Neural crest cell (in vitro differentiated cells): ENCODE measurements around the gene MARCHF2. TPM values are rescaled to one million over a fixed set of nuclear protein-coding genes. Genes with fewer than 3 reads are reported as not detected.
A peak's percentile ranks its signal among the peaks of the same experiment; 100 is the strongest.
"Not testable (repeated sequence)": the region's sequence is repeated elsewhere in the genome, so short reads cannot be mapped to it uniquely, and the experiment has no call there.

Source experiments
- DNase-seq: peaks from one replicate; pipeline ENCODE4 v3.0.0; 2021; ENCODE audit warnings: low read depth, mixed read lengths, low spot score
- H3K27ac Mint-ChIP-seq: one replicate; pipeline ENCODE4 v1.8.0; 2021; ENCODE audit warnings: mild to moderate bottlenecking, mixed read lengths; ENCODE audit not compliant: unreplicated experiment
- H3K27me3 Mint-ChIP-seq: 2 replicates; pipeline ENCODE4 v1.8.0; 2021; ENCODE audit warnings: low read depth, mild to moderate bottlenecking, mixed read lengths
- H3K36me3 Mint-ChIP-seq: 2 replicates; pipeline ENCODE4 v1.8.0; 2021; ENCODE audit warnings: low read depth, mild to moderate bottlenecking, mixed read lengths
- H3K4me1 Mint-ChIP-seq: 2 replicates; pipeline ENCODE4 v1.8.0; 2021; ENCODE audit warnings: mixed read lengths
- H3K4me3 Mint-ChIP-seq: one replicate; pipeline ENCODE4 v1.8.0; 2021; ENCODE audit warnings: mild to moderate bottlenecking, mixed read lengths
- H3K9me3 Mint-ChIP-seq: 2 replicates; pipeline ENCODE4 v1.8.0; 2021; ENCODE audit warnings: mixed read lengths
- CTCF ChIP-seq: fragments of 200-600 bp; sonication (generic); conservative IDR thresholded peaks from 2 replicates; pipeline ENCODE4 v1.5.0; 2021; ENCODE audit warnings: antibody characterized with exemption, mild to moderate bottlenecking
- total RNA-seq: library from RNA; stranded (reverse); gene quantifications from 2 replicates; pipeline ENCODE4 v1.2.1, GENCODE V29; 2021

The MARCHF2 gene
- total RNA-seq, 1 donor from 2014 or later, result 13.6 TPM

GRCh38 chr19:8438236-8438635, 25.1 kb downstream of the MARCHF2 start:
- Mint-ChIP-seq H3K4me3 (no peak overlapping the region), H3K4me1 (no peaks in the 10 kb centered on the region), H3K9me3 (no peaks in the 10 kb centered on the region), H3K27ac (no peak overlapping the region), H3K36me3 (no peaks in the 10 kb centered on the region), H3K27me3 (no peaks in the 10 kb centered on the region)
- no peak for DNase-seq
- no peak for TF ChIP-seq CTCF

GRCh38 chr19:8441725-8442544, 28.8 kb downstream of the MARCHF2 start:
- Mint-ChIP-seq H3K36me3 (peaks cover 8% of the 10 kb centered on the region), H3K9me3 (no peaks in the 10 kb centered on the region), H3K4me1 (peaks cover 23% of the 10 kb centered on the region), H3K27me3 (no peaks in the 10 kb centered on the region), H3K27ac (no peak overlapping the region), H3K4me3 (peak overlapping the region; percentile 86)
- no peak for DNase-seq
- no peak for TF ChIP-seq CTCF

GRCh38 chr19:8444140-8444676, 31.1 kb downstream of the MARCHF2 start:
- H3K9me3 Mint-ChIP-seq, result not testable (repeated sequence)
- H3K4me3 Mint-ChIP-seq, result peak overlapping the region; percentile 96

GRCh38 chr19:8444677-8445487, 31.8 kb downstream of the MARCHF2 start, which contains the start of gene HNRNPM:
HNRNPM (plus strand) TSS chr19:8444975; CDS start chr19:8444999, 24 bp downstream.
- TF ChIP-seq CTCF, result no peak
- peaks cover 11% of the 10 kb centered on the region for H3K36me3 Mint-ChIP-seq
- H3K27me3 Mint-ChIP-seq, result no peaks in the 10 kb centered on the region
- peaks cover 45% of the 10 kb centered on the region for H3K4me1 Mint-ChIP-seq
- no peaks in the 10 kb centered on the region for H3K9me3 Mint-ChIP-seq
- H3K4me3 Mint-ChIP-seq, result peak within 1 kb of the TSS; percentile 96
- peak within 1 kb of the TSS; percentile 100 for H3K27ac Mint-ChIP-seq
- peak; percentile 100 for DNase-seq

More at GRCh38 chr19:8444140-8444676, 31.1 kb downstream of the MARCHF2 start:
- H3K27ac Mint-ChIP-seq, result peak overlapping the region; percentile 100
- H3K4me1 Mint-ChIP-seq, result peaks cover 42% of the 10 kb centered on the region
- not testable (repeated sequence) for H3K27me3 Mint-ChIP-seq, DNase-seq
- H3K36me3 Mint-ChIP-seq, result peaks cover 11% of the 10 kb centered on the region

- peak overlapping the region; percentile 97 for H3K27ac Mint-ChIP-seq
- no peaks in the 10 kb centered on the region for H3K9me3 Mint-ChIP-seq
- H3K36me3 Mint-ChIP-seq, result peaks cover 11% of the 10 kb centered on the region
- DNase-seq, result peak; percentile 25
- peaks cover 49% of the 10 kb centered on the region for H3K4me1 Mint-ChIP-seq
- no peak for TF ChIP-seq CTCF
- H3K4me3 Mint-ChIP-seq, result peak overlapping the region; percentile 89
- no peaks in the 10 kb centered on the region for H3K27me3 Mint-ChIP-seq
Observed at GRCh38 chr19:8445488-8446001, 32.4 kb downstream of the MARCHF2 start.
